ENCODE data around the gene SH3RF3. TPM values are rescaled to one million over a fixed set of nuclear protein-coding genes. Genes with fewer than 3 reads are reported as not detected.

Gene SH3RF3
- total and polyA plus RNA-seq, 10 of the 15 experiments (the other 5 are each of a cell fraction or from before 2014, with no cell fraction given) = 0.08 to 8.8 (median 2.3) TPM

DNA sequence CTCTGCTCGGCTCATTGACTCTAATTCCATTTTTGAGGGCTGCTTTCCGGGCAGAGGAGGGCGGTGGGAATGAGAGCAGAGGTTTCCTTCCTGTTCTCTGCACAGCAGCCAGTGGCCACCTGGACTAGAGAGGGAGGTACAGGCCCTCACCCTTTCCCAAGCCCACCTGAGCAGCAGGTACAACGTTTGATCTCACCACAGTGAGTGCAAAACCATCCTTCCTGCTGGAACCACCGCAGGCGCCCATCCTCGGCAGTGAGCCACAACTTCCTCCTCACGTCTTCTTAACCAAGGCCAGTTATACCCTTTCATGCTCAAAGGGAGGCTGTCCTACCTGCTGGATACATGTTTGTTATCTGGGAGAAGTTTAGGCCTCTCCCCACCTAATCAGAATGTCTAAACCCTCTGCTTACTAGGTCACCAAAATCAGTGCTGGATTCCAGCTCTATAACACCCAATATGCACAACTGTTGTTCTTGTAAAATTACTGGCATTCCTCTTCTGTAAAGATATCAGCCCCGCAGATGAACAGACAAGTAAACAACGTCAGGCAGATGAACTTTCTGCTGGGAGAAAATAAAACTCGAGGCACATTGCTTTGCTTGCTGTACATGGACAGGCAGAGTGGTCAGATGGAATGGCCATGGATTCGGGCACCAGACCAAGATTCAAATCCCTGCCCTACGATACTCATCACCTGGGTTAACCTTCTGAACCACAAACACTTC is 191.4 kb downstream of the SH3RF3 start:
- intact Hi-C loops (cut with micrococcal nuclease; ENCODE audit: unreplicated experiment) (no loop called here), in situ Hi-C loops (cut with MboI) (no loop called here)
- RAD21 ChIA-PET (ENCODE audit: unreplicated experiment) = no interaction called here
- H3K4me1 ChIP-seq (ENCODE audit: control insufficient read depth, insufficient read depth, low read length) = no peaks in the 10 kb centered on the region
- H2AFZ ChIP-seq (ENCODE audit: control insufficient read depth, low read depth, low read length) = no peak overlapping the region
- H3K9ac ChIP-seq (ENCODE audit: control insufficient read depth, insufficient read depth, low read length) = no peak overlapping the region
- FAIRE-seq (no peak), DNase-seq (ENCODE audit: low read depth, low spot score) (no peak), ATAC-seq (no peak)
- CTCF ChIA-PET = no interaction called here
- 11% methylated on average over 13 of the region's 13 CpGs for WGBS (ENCODE audit: insufficient coverage, insufficient replicate concordance, low lambda C conversion rate, missing lambda C conversion rate)
- H3K4me3 ChIP-seq = no peak overlapping the region
- H3K9me3 ChIP-seq (replicated peaks; ENCODE audit: control insufficient read depth, insufficient read depth, low read length) = no peaks in the 10 kb centered on the region
- no peaks in the 10 kb centered on the region for H3K27me3 ChIP-seq (replicated peaks in 1 of 2; ENCODE audit: control insufficient read depth in 2 of 2, insufficient read depth in 2 of 2, low read length in 1 of 2)
- H3K4me2 ChIP-seq (ENCODE audit: control insufficient read depth, insufficient read depth) = no peak overlapping the region
- no peaks in the 10 kb centered on the region for H4K20me1 ChIP-seq (ENCODE audit: control insufficient read depth, insufficient read depth)
- H3K79me2 ChIP-seq (ENCODE audit: control insufficient read depth, insufficient read depth, low read length) = no peaks in the 10 kb centered on the region
- SMC1A ChIA-PET (ENCODE audit: uncharacterized antibody, unreplicated experiment) = no interaction called here
- no peaks in the 10 kb centered on the region for H3K36me3 ChIP-seq (ENCODE audit: control insufficient read depth in 2 of 2, insufficient read depth in 2 of 2, low read length in 1 of 2)
- no TSS peak for BruUV-seq (replicated peaks)
- no peak for TF ChIP-seq RAD51 (IDR thresholded peaks at IDR 0.05)
- no peak for TF ChIP-seq POLR2A (IDR thresholded peaks at IDR 0.05; ENCODE audit: low read depth, low read length)
- TF ChIP-seq NBN (IDR thresholded peaks at IDR 0.05) = no peak
- no peak for TF ChIP-seq NR2C2 (IDR thresholded peaks at IDR 0.05; ENCODE audit: borderline replicate concordance, control insufficient read depth, insufficient read length, low read depth)
- TF ChIP-seq, protein P1, sequence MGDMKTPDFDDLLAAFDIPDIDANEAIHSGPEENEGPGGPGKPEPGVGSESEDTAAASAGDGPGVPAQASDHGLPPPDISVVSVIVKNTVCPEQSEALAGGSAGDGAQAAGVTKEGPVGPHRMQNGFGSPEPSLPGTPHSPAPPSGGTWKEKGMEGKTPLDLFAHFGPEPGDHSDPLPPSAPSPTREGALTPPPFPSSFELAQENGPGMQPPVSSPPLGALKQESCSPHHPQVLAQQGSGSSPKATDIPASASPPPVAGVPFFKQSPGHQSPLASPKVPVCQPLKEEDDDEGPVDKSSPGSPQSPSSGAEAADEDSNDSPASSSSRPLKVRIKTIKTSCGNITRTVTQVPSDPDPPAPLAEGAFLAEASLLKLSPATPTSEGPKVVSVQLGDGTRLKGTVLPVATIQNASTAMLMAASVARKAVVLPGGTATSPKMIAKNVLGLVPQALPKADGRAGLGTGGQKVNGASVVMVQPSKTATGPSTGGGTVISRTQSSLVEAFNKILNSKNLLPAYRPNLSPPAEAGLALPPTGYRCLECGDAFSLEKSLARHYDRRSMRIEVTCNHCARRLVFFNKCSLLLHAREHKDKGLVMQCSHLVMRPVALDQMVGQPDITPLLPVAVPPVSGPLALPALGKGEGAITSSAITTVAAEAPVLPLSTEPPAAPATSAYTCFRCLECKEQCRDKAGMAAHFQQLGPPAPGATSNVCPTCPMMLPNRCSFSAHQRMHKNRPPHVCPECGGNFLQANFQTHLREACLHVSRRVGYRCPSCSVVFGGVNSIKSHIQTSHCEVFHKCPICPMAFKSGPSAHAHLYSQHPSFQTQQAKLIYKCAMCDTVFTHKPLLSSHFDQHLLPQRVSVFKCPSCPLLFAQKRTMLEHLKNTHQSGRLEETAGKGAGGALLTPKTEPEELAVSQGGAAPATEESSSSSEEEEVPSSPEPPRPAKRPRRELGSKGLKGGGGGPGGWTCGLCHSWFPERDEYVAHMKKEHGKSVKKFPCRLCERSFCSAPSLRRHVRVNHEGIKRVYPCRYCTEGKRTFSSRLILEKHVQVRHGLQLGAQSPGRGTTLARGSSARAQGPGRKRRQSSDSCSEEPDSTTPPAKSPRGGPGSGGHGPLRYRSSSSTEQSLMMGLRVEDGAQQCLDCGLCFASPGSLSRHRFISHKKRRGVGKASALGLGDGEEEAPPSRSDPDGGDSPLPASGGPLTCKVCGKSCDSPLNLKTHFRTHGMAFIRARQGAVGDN (IDR thresholded peaks at IDR 0.05) = no peak
- TF ChIP-seq ZNF274 (IDR thresholded peaks at IDR 0.05; ENCODE audit: insufficient read depth, insufficient read length) = no peak
- TF ChIP-seq PAX5 (IDR thresholded peaks at IDR 0.05; ENCODE audit: borderline replicate concordance, low read depth, low read length) = no peak
- TF ChIP-seq, protein P2, sequence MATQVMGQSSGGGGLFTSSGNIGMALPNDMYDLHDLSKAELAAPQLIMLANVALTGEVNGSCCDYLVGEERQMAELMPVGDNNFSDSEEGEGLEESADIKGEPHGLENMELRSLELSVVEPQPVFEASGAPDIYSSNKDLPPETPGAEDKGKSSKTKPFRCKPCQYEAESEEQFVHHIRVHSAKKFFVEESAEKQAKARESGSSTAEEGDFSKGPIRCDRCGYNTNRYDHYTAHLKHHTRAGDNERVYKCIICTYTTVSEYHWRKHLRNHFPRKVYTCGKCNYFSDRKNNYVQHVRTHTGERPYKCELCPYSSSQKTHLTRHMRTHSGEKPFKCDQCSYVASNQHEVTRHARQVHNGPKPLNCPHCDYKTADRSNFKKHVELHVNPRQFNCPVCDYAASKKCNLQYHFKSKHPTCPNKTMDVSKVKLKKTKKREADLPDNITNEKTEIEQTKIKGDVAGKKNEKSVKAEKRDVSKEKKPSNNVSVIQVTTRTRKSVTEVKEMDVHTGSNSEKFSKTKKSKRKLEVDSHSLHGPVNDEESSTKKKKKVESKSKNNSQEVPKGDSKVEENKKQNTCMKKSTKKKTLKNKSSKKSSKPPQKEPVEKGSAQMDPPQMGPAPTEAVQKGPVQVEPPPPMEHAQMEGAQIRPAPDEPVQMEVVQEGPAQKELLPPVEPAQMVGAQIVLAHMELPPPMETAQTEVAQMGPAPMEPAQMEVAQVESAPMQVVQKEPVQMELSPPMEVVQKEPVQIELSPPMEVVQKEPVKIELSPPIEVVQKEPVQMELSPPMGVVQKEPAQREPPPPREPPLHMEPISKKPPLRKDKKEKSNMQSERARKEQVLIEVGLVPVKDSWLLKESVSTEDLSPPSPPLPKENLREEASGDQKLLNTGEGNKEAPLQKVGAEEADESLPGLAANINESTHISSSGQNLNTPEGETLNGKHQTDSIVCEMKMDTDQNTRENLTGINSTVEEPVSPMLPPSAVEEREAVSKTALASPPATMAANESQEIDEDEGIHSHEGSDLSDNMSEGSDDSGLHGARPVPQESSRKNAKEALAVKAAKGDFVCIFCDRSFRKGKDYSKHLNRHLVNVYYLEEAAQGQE (IDR thresholded peaks at IDR 0.05; ENCODE audit: low read depth, low read length) = no peak
- no peak for TF ChIP-seq FOS (IDR thresholded peaks at IDR 0.05; ENCODE audit: borderline replicate concordance, extremely low read depth, insufficient read length)
- no peak for TF ChIP-seq IKZF1 (conservative IDR thresholded peaks at IDR 0.05)
- TF ChIP-seq CHD1 (IDR thresholded peaks at IDR 0.05; ENCODE audit: low read depth, low read length) = no peak
- no peak for TF ChIP-seq EZH2 (IDR thresholded peaks at IDR 0.05; ENCODE audit: borderline replicate concordance, control insufficient read depth, low read depth, low read length)
- no peak for TF ChIP-seq CBX3 (IDR thresholded peaks at IDR 0.05; ENCODE audit: borderline replicate concordance, low read depth)
- POLR2A ChIA-PET = no interaction called here
- no peak overlapping the region for H3K27ac ChIP-seq (ENCODE audit: control insufficient read depth, insufficient read depth)

All from GM12878 (cell line).